Measurements from ENCODE around the gene HSPB3.
"Not testable (repeated sequence)": the region's sequence is repeated elsewhere in the genome, so short reads cannot be mapped to it uniquely, and the experiment has no call there.

The HSPB3 gene

GRCh38 chr5:54457094-54457862 is 1.8 kb downstream of the HSPB3 start:
- DNase-seq = no peak

- DNase-seq = no peak
These were observed 2.7 kb downstream of the HSPB3 start for GRCh38 chr5:54458221-54458620.

GRCh38 chr5:54460181-54460919 is 4.9 kb downstream of the HSPB3 start:
- DNase-seq = no peak

- DNase-seq = no peak
These were observed 6.8 kb downstream of the HSPB3 start for GRCh38 chr5:54462281-54462680.

- no peak for DNase-seq
These were observed 8.2 kb downstream of the HSPB3 start for GRCh38 chr5:54463713-54464112.

- DNase-seq = no peak
These were observed 14.1 kb downstream of the HSPB3 start for GRCh38 chr5:54469622-54470021.

- DNase-seq = no peak
These were observed 14.6 kb downstream of the HSPB3 start for GRCh38 chr5:54470128-54470527.

GRCh38 chr5:54470677-54471076 is 15.2 kb downstream of the HSPB3 start:
- no peak for DNase-seq

- no peak for DNase-seq
These were observed 15.9 kb downstream of the HSPB3 start for GRCh38 chr5:54471398-54471797.

GRCh38 chr5:54476682-54477081 is 21.2 kb downstream of the HSPB3 start:
- DNase-seq = no peak

GRCh38 chr5:54477941-54478478 is 22.5 kb downstream of the HSPB3 start:
- DNase-seq = no peak

- no peak for DNase-seq
These were observed 24.8 kb downstream of the HSPB3 start for GRCh38 chr5:54480296-54480695.

GRCh38 chr5:54484219-54484894 is 28.9 kb downstream of the HSPB3 start:
- no peak for DNase-seq

- DNase-seq = not testable (repeated sequence)
These were observed 30.2 kb downstream of the HSPB3 start for GRCh38 chr5:54485659-54486058.

GRCh38 chr5:54489648-54489979 is 34.1 kb downstream of the HSPB3 start:
- DNase-seq = not testable (repeated sequence)

- no peak for DNase-seq
These were observed 35.8 kb downstream of the HSPB3 start for GRCh38 chr5:54491326-54491725.

- no peak for DNase-seq
These were observed 36.7 kb downstream of the HSPB3 start for GRCh38 chr5:54492178-54492577.

GRCh38 chr5:54495027-54495426 is 39.5 kb downstream of the HSPB3 start:
- no peak for DNase-seq

Data from activated T-cell treated with anti-CD3 and anti-CD28 coated beads, Interleukin-2, amount 50 U/mL, for 48 hours (primary cell).